Neural progenitor cell (in vitro differentiated cells): Measurements from ENCODE around the gene TPM1. TPM values are rescaled to one million over a fixed set of nuclear protein-coding genes. Genes with fewer than 3 reads are reported as not detected.
A peak's percentile ranks its signal among the peaks of the same experiment; 100 is the strongest.

Source experiments
- DNase-seq: peaks from one replicate; pipeline ENCODE4 v3.0.0-alpha.2; 2016; ENCODE audit warnings: low spot score
- H2AFZ ChIP-seq: fragments of 200-600 bp; sonication (generic); replicated peaks from 2 replicates; pipeline ENCODE4 v1.6.1; 2016; ENCODE audit warnings: antibody characterized with exemption
- H3F3A ChIP-seq: fragments of 200-600 bp; sonication (generic); 2 replicates; pipeline ENCODE4 v1.6.1; 2016; ENCODE audit warnings: antibody characterized with exemption, low read depth
- H3K27ac ChIP-seq: fragments of 200-600 bp; sonication (generic); 2 replicates; pipeline ENCODE4 v1.5.1; 2016; ENCODE audit warnings: mild to moderate bottlenecking
- H3K27me3 ChIP-seq: fragments of 200-600 bp; sonication (generic); 2 replicates; pipeline ENCODE4 v1.6.1; 2016; ENCODE audit warnings: mild to moderate bottlenecking, moderate library complexity
- H3K36me3 ChIP-seq: fragments of 200-600 bp; sonication (generic); 2 replicates; pipeline ENCODE4 v1.5.1; 2016
- H3K4me1 ChIP-seq: fragments of 200-600 bp; sonication (generic); 2 replicates; pipeline ENCODE4 v1.6.1; 2016; ENCODE audit warnings: mixed run types
- H3K4me2 ChIP-seq: fragments of 200-600 bp; sonication (generic); 2 replicates; pipeline ENCODE4 v1.6.1; 2016
- H3K4me3 ChIP-seq: fragments of 200-600 bp; sonication (generic); 2 replicates; pipeline ENCODE4 v1.5.1; 2016
- H3K79me2 ChIP-seq: fragments of 200-600 bp; sonication (generic); 2 replicates; pipeline ENCODE4 v1.6.1; 2016; ENCODE audit warnings: low read depth
- H3K9ac ChIP-seq: fragments of 200-600 bp; sonication (generic); 2 replicates; pipeline ENCODE4 v1.6.1; 2016
- H3K9me3 ChIP-seq: fragments of 200-600 bp; sonication (generic); 2 replicates; pipeline ENCODE4 v1.5.1; 2016; ENCODE audit warnings: low read depth
- H4K20me1 ChIP-seq: fragments of 200-600 bp; sonication (generic); 2 replicates; pipeline ENCODE4 v1.6.1; 2016; ENCODE audit warnings: low read depth
- H3K27ac Mint-ChIP-seq: 3 replicates; pipeline ENCODE4 v1.8.0; 2021; ENCODE audit warnings: mixed read lengths
- H3K27me3 Mint-ChIP-seq: 2 replicates; pipeline ENCODE4 v1.8.0; 2022; ENCODE audit warnings: low read depth, mild to moderate bottlenecking, inconsistent platforms, moderate library complexity, mixed read lengths; ENCODE audit not compliant: insufficient read depth
- H3K36me3 Mint-ChIP-seq: 3 replicates; pipeline ENCODE4 v1.8.0; 2021; ENCODE audit warnings: mixed read lengths
- H3K4me1 Mint-ChIP-seq: 3 replicates; pipeline ENCODE4 v1.8.0; 2021; ENCODE audit warnings: mixed read lengths
- H3K4me3 Mint-ChIP-seq: 3 replicates; pipeline ENCODE4 v1.8.0; 2021; ENCODE audit warnings: mild to moderate bottlenecking, moderate library complexity, mixed read lengths
- H3K9me3 Mint-ChIP-seq: 3 replicates; pipeline ENCODE4 v1.8.0; 2020; ENCODE audit warnings: mixed read lengths
- CTCF ChIP-seq: fragments of 200-600 bp; sonication (generic); IDR thresholded peaks from 2 replicates; pipeline ENCODE4 v1.5.1; 2017; ENCODE audit warnings: antibody characterized with exemption, mild to moderate bottlenecking
- EZH2 ChIP-seq: fragments of 200-600 bp; sonication (generic); IDR thresholded peaks from 2 replicates; pipeline ENCODE4 v1.6.1; 2017; ENCODE audit warnings: antibody characterized with exemption, mild to moderate bottlenecking, moderate library complexity
- EZH2phosphoT487 ChIP-seq: fragments of 200-600 bp; sonication (generic); IDR thresholded peaks from 2 replicates; pipeline ENCODE4 v1.6.1; 2017; ENCODE audit warnings: antibody characterized with exemption
- total RNA-seq: library from RNA; depleted of rRNA; stranded (reverse); fragments of >200 nt; gene quantifications from 2 replicates; pipeline ENCODE4 v1.2.3, GENCODE V29; 2015; ENCODE audit warnings: low replicate concordance

The TPM1 gene
- total RNA-seq, 1 donor from 2014 or later = 623 TPM

- Histone ChIP-seq H3F3A (peaks cover 72% of the 10 kb centered on the region), H3K4me2 (no peak overlapping the region), H3K27me3 (no peaks in the 10 kb centered on the region), H3K9me3 (no peaks in the 10 kb centered on the region), H3K79me2 (no peaks in the 10 kb centered on the region), H3K27ac (peak overlapping the region; percentile 55), H3K4me1 (peaks cover 21% of the 10 kb centered on the region), H4K20me1 (peaks cover 5% of the 10 kb centered on the region), H3K4me3 (no peak overlapping the region), H2AFZ (no peak overlapping the region), H3K9ac (no peak overlapping the region), H3K36me3 (peaks cover 9% of the 10 kb centered on the region)
- Mint-ChIP-seq H3K27me3 (no peaks in the 10 kb centered on the region), H3K36me3 (peaks cover 30% of the 10 kb centered on the region), H3K4me1 (peaks cover 10% of the 10 kb centered on the region), H3K27ac (no peak overlapping the region), H3K4me3 (no peak overlapping the region), H3K9me3 (no peaks in the 10 kb centered on the region)
- no peak for DNase-seq
- TF ChIP-seq CTCF = no peak
- no peak for TF ChIP-seq EZH2phosphoT487
- TF ChIP-seq EZH2 = no peak
These were observed 28.9 kb downstream of the TPM1 start for GRCh38 chr15:63071288-63071909.

- Histone ChIP-seq H3K36me3 (peaks cover 3% of the 10 kb centered on the region), H3K4me3 (no peak overlapping the region), H3K27me3 (no peaks in the 10 kb centered on the region), H4K20me1 (peaks cover 3% of the 10 kb centered on the region), H3K4me2 (no peak overlapping the region), H3K9me3 (no peaks in the 10 kb centered on the region), H3K79me2 (no peaks in the 10 kb centered on the region), H3K4me1 (peaks cover 28% of the 10 kb centered on the region), H3K27ac (peak overlapping the region; percentile 55), H3F3A (peaks cover 69% of the 10 kb centered on the region), H2AFZ (no peak overlapping the region), H3K9ac (no peak overlapping the region)
- peaks cover 16% of the 10 kb centered on the region for H3K4me1 Mint-ChIP-seq
- H3K36me3 Mint-ChIP-seq = peaks cover 26% of the 10 kb centered on the region
- peak overlapping the region; percentile 34 for H3K27ac Mint-ChIP-seq
- H3K27me3 Mint-ChIP-seq = no peaks in the 10 kb centered on the region
- H3K4me3 Mint-ChIP-seq = no peak overlapping the region
- H3K9me3 Mint-ChIP-seq = no peaks in the 10 kb centered on the region
- DNase-seq = no peak
- TF ChIP-seq CTCF = no peak
- TF ChIP-seq EZH2 = no peak
- TF ChIP-seq EZH2phosphoT487 = no peak
These were observed 29.6 kb downstream of the TPM1 start for GRCh38 chr15:63072023-63072650.

GRCh38 chr15:63072809-63073277 lies 30.3 kb downstream of the TPM1 start:
- H3K4me1 ChIP-seq = peaks cover 34% of the 10 kb centered on the region
- H3K79me2 ChIP-seq = no peaks in the 10 kb centered on the region
- Mint-ChIP-seq H3K4me1 (peaks cover 22% of the 10 kb centered on the region), H3K27ac (no peak overlapping the region), H3K9me3 (no peaks in the 10 kb centered on the region), H3K27me3 (no peaks in the 10 kb centered on the region), H3K36me3 (peaks cover 26% of the 10 kb centered on the region), H3K4me3 (no peak overlapping the region)
- H3K27me3 ChIP-seq = no peaks in the 10 kb centered on the region
- H3K9ac ChIP-seq = no peak overlapping the region
- H3F3A ChIP-seq = peaks cover 63% of the 10 kb centered on the region
- no peak for TF ChIP-seq EZH2
- no peak for TF ChIP-seq EZH2phosphoT487
- TF ChIP-seq CTCF = no peak
- no peak overlapping the region for H2AFZ ChIP-seq
- peak overlapping the region; percentile 55 for H3K27ac ChIP-seq
- no peaks in the 10 kb centered on the region for H3K9me3 ChIP-seq
- no peak overlapping the region for H3K4me3 ChIP-seq
- peaks cover 3% of the 10 kb centered on the region for H3K36me3 ChIP-seq
- H4K20me1 ChIP-seq = peaks cover 3% of the 10 kb centered on the region
- DNase-seq = no peak
- no peak overlapping the region for H3K4me2 ChIP-seq
